B cell (primary cell): ENCODE measurements around the gene TSC22D1. TPM values are rescaled to one million over a fixed set of nuclear protein-coding genes. Genes with fewer than 3 reads are reported as not detected.

Experiments
- ATAC-seq: fragments of 200-7000 bp; cut with Tn5 transposase; one replicate; pipeline ENCODE4 v1.10.0; 2021; ENCODE audit warnings: low read depth, mild to moderate bottlenecking, moderate number of reproducible peaks, moderate library complexity
- CTCF ChIA-PET: fragments of 350-600 bp; sonication (Branson Sonifier 250); formaldehyde crosslinking; loops from one replicate; lab custom pipeline; 2021; ENCODE audit warnings: antibody characterized with exemption, inconsistent platforms; lab: Charles Lee
- POLR2A ChIA-PET: fragments of 350-600 bp; sonication (Branson Sonifier 250); formaldehyde crosslinking; loops from one replicate; lab custom pipeline; 2021; ENCODE audit warnings: antibody characterized with exemption; lab: Charles Lee
- DNase-seq: peaks from one replicate; pipeline ENCODE4 v3.0.0; 2013
- H2AFZ ChIP-seq: 2 replicates; pipeline ENCODE4 v1.6.1; 2012; ENCODE audit warnings: mild to moderate bottlenecking, low read depth, low read length; ENCODE audit not compliant: insufficient read depth, poor library complexity, severe bottlenecking
- H3K27ac ChIP-seq, 2 donors: 1 replicate in 1 of 2; 2 replicates in 1 of 2; pipeline ENCODE4 v1.5.1; 2012 to 2013; ENCODE audit warnings: low read length in 2 of 2, mild to moderate bottlenecking in 2 of 2, moderate library complexity in 1 of 2
- H3K27me3 ChIP-seq, 4 experiments: fragments of 200-600 bp in 1 of 4; sonication (generic) in 1 of 4; replicated peaks in 1 of 4; 1 replicate in 2 of 4; 2 replicates in 2 of 4; pipeline versions ENCODE4 v1.6.1 to v1.7.0; 2013 to 2016; ENCODE audit warnings: low read length in 3 of 4, mild to moderate bottlenecking in 2 of 4, mixed read lengths in 1 of 4, moderate library complexity in 1 of 4; ENCODE audit not compliant: insufficient read depth in 4 of 4, control insufficient read depth in 3 of 4; ENCODE audit errors: control extremely low read depth in 1 of 4
- H3K36me3 ChIP-seq, 2 experiments: replicated peaks in 1 of 2; 1 replicate in 1 of 2; 2 replicates in 1 of 2; pipeline versions ENCODE4 v1.6.1 to v1.7.1; 2013; ENCODE audit warnings: low read length in 1 of 2; ENCODE audit not compliant: insufficient read depth in 2 of 2, control insufficient read depth in 1 of 2; ENCODE audit errors: control extremely low read depth in 1 of 2, extremely low read depth in 1 of 2
- H3K4me1 ChIP-seq, 2 donors: fragments of 200-600 bp in 1 of 2; sonication (generic) in 1 of 2; 1 replicate in 1 of 2; 2 replicates in 1 of 2; pipeline versions ENCODE4 v1.5.1 to v1.6.1; 2013 to 2017; ENCODE audit warnings: low read length in 2 of 2; ENCODE audit not compliant: control insufficient read depth in 2 of 2, insufficient read depth in 2 of 2
- H3K4me2 ChIP-seq: replicated peaks from 2 replicates; pipeline ENCODE3; 2012; ENCODE audit warnings: mild to moderate bottlenecking, low read depth, low read length; ENCODE audit not compliant: poor library complexity, severe bottlenecking
- H3K4me3 ChIP-seq, 5 experiments: fragments of 200-600 bp in 1 of 5; sonication (generic) in 1 of 5; 1 replicate in 3 of 5; 2 replicates in 2 of 5; pipeline versions ENCODE4 v1.5.1 to v1.7.0; 2011 to 2016; ENCODE audit warnings: low read length in 4 of 5, mild to moderate bottlenecking in 4 of 5, low read depth in 2 of 5, control low read depth in 1 of 5, moderate library complexity in 1 of 5; ENCODE audit not compliant: insufficient read depth in 1 of 5; ENCODE audit errors: control extremely low read depth in 1 of 5, extremely low read depth in 1 of 5
- H3K79me2 ChIP-seq: fragments of 200-600 bp; sonication (generic); one replicate; pipeline ENCODE4 v1.6.0; 2016; ENCODE audit warnings: low read length; ENCODE audit not compliant: control insufficient read depth, insufficient read depth
- H3K9ac ChIP-seq: fragments of 200-600 bp; sonication (generic); 2 replicates; pipeline ENCODE4 v1.6.1; 2017; ENCODE audit warnings: mild to moderate bottlenecking, low read length, moderate library complexity
- H3K9me3 ChIP-seq, 3 donors: one replicate each; pipeline versions ENCODE4 v1.6.1 to v1.7.1; 2013; ENCODE audit warnings: low read length in 2 of 3; ENCODE audit not compliant: control insufficient read depth in 2 of 3, insufficient read depth in 1 of 3; ENCODE audit errors: control extremely low read depth in 1 of 3
- H4K20me1 ChIP-seq: 2 replicates; pipeline ENCODE4 v1.6.0; 2012; ENCODE audit warnings: mild to moderate bottlenecking, low read length; ENCODE audit not compliant: insufficient read depth, control insufficient read depth, poor library complexity, severe bottlenecking
- H3K27ac Mint-ChIP-seq: one replicate; pipeline ENCODE4 v1.8.0; 2021; ENCODE audit warnings: mixed read lengths
- H3K27me3 Mint-ChIP-seq: one replicate; pipeline ENCODE4 v1.8.0; 2021; ENCODE audit warnings: mixed read lengths
- H3K4me1 Mint-ChIP-seq: one replicate; pipeline ENCODE4 v1.8.0; 2021; ENCODE audit warnings: mixed read lengths
- H3K4me3 Mint-ChIP-seq: one replicate; pipeline ENCODE4 v1.8.0; 2021; ENCODE audit warnings: mixed read lengths
- H3K9me3 Mint-ChIP-seq: one replicate; pipeline ENCODE4 v1.8.0; 2022; ENCODE audit warnings: mixed read lengths; ENCODE audit not compliant: insufficient read depth
- CTCF ChIP-seq: fragments of 200-600 bp; IDR thresholded peaks from one replicate; pipeline ENCODE4 v1.8.0; 2022; ENCODE audit warnings: antibody characterized with exemption, mild to moderate bottlenecking
- EZH2 ChIP-seq: IDR thresholded peaks from 2 replicates; pipeline ENCODE4 v1.6.1; 2012; ENCODE audit warnings: borderline replicate concordance, low read depth, mild to moderate bottlenecking, moderate library complexity, low read length; ENCODE audit not compliant: insufficient read depth, poor library complexity, severe bottlenecking
- WGBS: methylation state at CpG from one replicate; pipeline ENCODE4 v1.1.5; 2013; ENCODE audit warnings: missing lambda C conversion rate; ENCODE audit not compliant: insufficient coverage; 5-methylcytosine and 5-hydroxymethylcytosine counted together
- intact Hi-C: fragments of 100-400 bp; cut with micrococcal nuclease; formaldehyde crosslinking; loops from one replicate; pipeline ENCODE4 v1.10.0; 2022
- polyA plus RNA-seq: library from polyadenylated mRNA; depleted of rRNA; stranded (reverse); fragments of >200 nt; gene quantifications from 2 replicates; pipeline ENCODE4 v1.2.3, GENCODE V29; 2012
- total RNA-seq, 2 donors: library from RNA; stranded (reverse); fragments of 120-200 nt in 1 of 2; gene quantifications; 1 replicate in 1 of 2; 2 replicates in 1 of 2; pipeline versions ENCODE4 v1.2.3 to v1.2.4, GENCODE V29; 2013 to 2022

Gene TSC22D1
- total and polyA plus RNA-seq, 2 donors (not counting 1 experiment from before 2014, with no cell fraction given) = 7.0 to 36.6 TPM

GRCh38 chr13:44436589-44437337 lies 139.4 kb downstream of the TSC22D1 start:
- intact Hi-C loops = loop anchor here (1.0 kb wide), 1 partner anchor 481 kb away; no protein-coding TSS in a partner anchor
- POLR2A ChIA-PET = interaction anchor here (0.7 kb wide), 1 partner anchor 194 kb away, joined by 4 read pairs; no protein-coding TSS in a partner anchor
- H2AFZ ChIP-seq = peak overlapping the region; percentile 74
- peak; percentile 57 for DNase-seq
- peak overlapping the region; percentile 52 to 90 (median 71) for H3K4me3 ChIP-seq
- peak overlapping the region; percentile 32 to 54 for H3K27ac ChIP-seq
- Mint-ChIP-seq H3K27me3 (peaks cover 11% of the 10 kb centered on the region), H3K27ac (peak overlapping the region; percentile 53), H3K4me3 (peak overlapping the region; percentile 89), H3K4me1 (peaks cover 29% of the 10 kb centered on the region), H3K9me3 (no peaks in the 10 kb centered on the region)
- H4K20me1 ChIP-seq = no peaks in the 10 kb centered on the region
- CTCF ChIA-PET = interaction anchor here (0.6 to 12.2 kb wide), 10 partner anchors 9 to 530 kb away, joined by 3 to 260 read pairs (median 8); no protein-coding TSS in a partner anchor
- H3K79me2 ChIP-seq = no peaks in the 10 kb centered on the region
- TF ChIP-seq EZH2 (no peak), CTCF (no peak)
- peaks cover 0 to 16% (median 0%) of the 10 kb centered on the region in 4 experiments for H3K27me3 ChIP-seq
- H3K9me3 ChIP-seq = no peaks in the 10 kb centered on the region
- H3K4me2 ChIP-seq = peak overlapping the region; percentile 94
- peaks cover 22 to 30% of the 10 kb centered on the region in 2 donors for H3K4me1 ChIP-seq
- peak overlapping the region; percentile 80 for H3K9ac ChIP-seq
- WGBS = under 1% methylated on average over 21 of the region's 38 CpGs
- no peaks in the 10 kb centered on the region for H3K36me3 ChIP-seq
- ATAC-seq = peak; percentile 26
